Measurements from ENCODE around the gene NADK. TPM values are rescaled to one million over a fixed set of nuclear protein-coding genes. Genes with fewer than 3 reads are reported as not detected.
A peak's percentile ranks its signal among the peaks of the same experiment; 100 is the strongest.

Gene NADK
- total RNA-seq, 1 donor from 2014 or later, result 89.2 TPM

DNA sequence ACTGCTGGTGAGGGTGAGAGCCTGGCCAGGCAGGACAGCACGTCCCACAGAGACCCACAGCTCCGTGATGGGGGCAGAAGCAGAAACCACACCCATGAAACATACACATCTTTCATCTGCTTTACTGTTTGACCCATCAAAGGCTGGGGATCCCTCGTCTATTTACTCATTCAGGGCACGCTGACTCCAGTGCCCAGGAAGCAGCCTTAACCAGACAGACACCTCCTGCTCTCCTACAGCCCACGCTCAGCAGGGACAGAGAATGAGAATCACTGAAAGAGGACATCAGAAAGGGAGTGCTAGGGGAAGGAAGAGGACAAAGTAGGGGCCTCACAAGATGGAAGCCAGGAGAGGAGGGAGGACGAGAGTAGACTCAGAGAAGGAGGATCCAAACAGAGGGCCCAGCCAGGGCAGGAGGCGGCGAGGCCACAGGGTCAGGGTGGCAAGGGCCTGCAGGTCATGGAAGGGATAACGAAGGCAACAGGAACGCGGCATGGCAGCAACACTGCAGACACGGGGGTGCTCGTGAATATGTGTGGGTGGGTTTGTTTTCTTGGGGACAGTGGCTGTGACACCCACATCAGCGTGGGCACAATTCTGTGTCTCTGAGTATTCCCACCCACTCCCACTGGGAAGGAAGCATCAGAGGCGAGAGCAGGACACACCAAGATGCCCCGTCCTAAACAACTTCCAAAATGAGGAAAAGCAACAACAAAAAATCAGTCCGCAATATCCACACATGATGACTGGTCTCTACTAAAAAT is 15.4 kb upstream of the NADK start:
- Mint-ChIP-seq H3K4me3 (no peak overlapping the region), H3K27me3 (no peaks in the 10 kb centered on the region), H3K9me3 (no peaks in the 10 kb centered on the region), H3K4me1 (ENCODE audit: unreplicated experiment) (no peaks in the 10 kb centered on the region), H3K27ac (no peak overlapping the region), H3K36me3 (peaks cover 27% of the 10 kb centered on the region)
- no peak for DNase-seq (ENCODE audit: extremely low spot score, unreplicated experiment)
- TF ChIP-seq, protein P1, sequence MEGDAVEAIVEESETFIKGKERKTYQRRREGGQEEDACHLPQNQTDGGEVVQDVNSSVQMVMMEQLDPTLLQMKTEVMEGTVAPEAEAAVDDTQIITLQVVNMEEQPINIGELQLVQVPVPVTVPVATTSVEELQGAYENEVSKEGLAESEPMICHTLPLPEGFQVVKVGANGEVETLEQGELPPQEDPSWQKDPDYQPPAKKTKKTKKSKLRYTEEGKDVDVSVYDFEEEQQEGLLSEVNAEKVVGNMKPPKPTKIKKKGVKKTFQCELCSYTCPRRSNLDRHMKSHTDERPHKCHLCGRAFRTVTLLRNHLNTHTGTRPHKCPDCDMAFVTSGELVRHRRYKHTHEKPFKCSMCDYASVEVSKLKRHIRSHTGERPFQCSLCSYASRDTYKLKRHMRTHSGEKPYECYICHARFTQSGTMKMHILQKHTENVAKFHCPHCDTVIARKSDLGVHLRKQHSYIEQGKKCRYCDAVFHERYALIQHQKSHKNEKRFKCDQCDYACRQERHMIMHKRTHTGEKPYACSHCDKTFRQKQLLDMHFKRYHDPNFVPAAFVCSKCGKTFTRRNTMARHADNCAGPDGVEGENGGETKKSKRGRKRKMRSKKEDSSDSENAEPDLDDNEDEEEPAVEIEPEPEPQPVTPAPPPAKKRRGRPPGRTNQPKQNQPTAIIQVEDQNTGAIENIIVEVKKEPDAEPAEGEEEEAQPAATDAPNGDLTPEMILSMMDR (conservative IDR thresholded peaks at IDR 0.05), result no peak

DNA sequence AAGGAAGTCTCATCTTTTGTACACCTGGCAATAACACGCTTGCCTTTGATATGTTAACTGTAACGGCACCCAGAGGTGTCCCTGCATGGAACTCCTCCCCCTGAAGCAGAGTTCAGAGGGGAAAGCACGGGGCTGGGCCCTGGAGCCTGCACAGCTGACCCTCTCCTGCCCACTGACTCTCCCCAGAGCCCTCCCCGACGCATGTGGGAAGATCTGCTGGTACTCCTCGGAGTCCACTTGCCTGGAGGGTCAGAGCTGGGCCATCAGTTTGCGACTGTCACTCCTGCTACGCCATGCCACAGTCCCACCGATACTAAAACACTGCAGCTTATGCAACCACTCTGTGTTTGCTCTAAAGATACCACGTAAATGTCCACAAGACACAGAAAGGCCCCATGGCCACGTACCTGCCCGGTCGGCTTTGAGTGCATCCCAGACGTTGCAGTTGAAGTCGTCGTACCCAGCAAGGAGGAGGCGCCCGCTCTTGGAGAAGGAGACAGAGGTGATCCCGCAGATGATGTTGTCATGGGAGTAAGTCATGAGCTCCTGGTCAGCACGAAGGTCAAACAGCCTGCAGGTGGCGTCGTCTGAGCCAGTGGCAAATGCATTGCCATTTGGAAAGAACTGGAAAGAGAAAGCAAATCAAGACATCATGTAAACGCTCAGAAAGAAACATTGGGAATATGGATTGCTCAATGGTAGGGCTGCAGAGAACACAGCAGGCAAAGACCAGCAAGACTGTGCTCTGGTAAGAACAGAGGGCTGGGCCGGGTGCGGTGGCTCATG is 10.6 kb upstream of the NADK start:
- TF ChIP-seq, protein P1 (conservative IDR thresholded peaks at IDR 0.05), result peak; percentile 55
- H3K4me3 Mint-ChIP-seq, result no peak overlapping the region
- no peaks in the 10 kb centered on the region for H3K4me1 Mint-ChIP-seq (ENCODE audit: unreplicated experiment)
- no peaks in the 10 kb centered on the region for H3K9me3 Mint-ChIP-seq
- H3K36me3 Mint-ChIP-seq, result peaks cover 24% of the 10 kb centered on the region
- H3K27me3 Mint-ChIP-seq, result no peaks in the 10 kb centered on the region
- H3K27ac Mint-ChIP-seq, result peak overlapping the region; percentile 46
- no peak for DNase-seq (ENCODE audit: extremely low spot score, unreplicated experiment)

DNA sequence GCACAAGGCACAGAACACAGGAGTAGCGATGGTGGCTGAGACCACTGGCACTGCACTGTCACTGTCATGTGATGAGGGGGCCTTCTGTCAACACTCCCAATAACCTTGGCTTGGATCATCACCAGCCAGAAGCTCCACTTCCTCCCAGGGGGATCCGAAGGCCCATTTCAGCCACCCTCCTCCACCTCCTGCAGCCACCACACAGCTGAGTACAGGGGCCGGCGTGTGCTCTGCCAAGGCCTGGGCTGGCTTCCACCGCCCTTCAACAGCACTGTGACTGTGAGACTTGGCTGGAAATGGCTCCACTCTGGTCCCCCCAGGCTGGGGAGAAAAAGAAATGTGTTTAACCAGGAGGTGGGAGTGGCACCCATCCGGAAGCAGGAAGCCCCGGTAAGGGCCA is 9.9 kb upstream of the NADK start:
- H3K4me1 Mint-ChIP-seq (ENCODE audit: unreplicated experiment), result peaks cover 2% of the 10 kb centered on the region
- H3K9me3 Mint-ChIP-seq, result no peaks in the 10 kb centered on the region
- H3K27me3 Mint-ChIP-seq, result no peaks in the 10 kb centered on the region
- TF ChIP-seq, protein P1 (conservative IDR thresholded peaks at IDR 0.05), result no peak
- no peak overlapping the region for H3K27ac Mint-ChIP-seq
- no peak overlapping the region for H3K4me3 Mint-ChIP-seq
- no peak for DNase-seq (ENCODE audit: extremely low spot score, unreplicated experiment)
- H3K36me3 Mint-ChIP-seq, result peaks cover 18% of the 10 kb centered on the region

DNA sequence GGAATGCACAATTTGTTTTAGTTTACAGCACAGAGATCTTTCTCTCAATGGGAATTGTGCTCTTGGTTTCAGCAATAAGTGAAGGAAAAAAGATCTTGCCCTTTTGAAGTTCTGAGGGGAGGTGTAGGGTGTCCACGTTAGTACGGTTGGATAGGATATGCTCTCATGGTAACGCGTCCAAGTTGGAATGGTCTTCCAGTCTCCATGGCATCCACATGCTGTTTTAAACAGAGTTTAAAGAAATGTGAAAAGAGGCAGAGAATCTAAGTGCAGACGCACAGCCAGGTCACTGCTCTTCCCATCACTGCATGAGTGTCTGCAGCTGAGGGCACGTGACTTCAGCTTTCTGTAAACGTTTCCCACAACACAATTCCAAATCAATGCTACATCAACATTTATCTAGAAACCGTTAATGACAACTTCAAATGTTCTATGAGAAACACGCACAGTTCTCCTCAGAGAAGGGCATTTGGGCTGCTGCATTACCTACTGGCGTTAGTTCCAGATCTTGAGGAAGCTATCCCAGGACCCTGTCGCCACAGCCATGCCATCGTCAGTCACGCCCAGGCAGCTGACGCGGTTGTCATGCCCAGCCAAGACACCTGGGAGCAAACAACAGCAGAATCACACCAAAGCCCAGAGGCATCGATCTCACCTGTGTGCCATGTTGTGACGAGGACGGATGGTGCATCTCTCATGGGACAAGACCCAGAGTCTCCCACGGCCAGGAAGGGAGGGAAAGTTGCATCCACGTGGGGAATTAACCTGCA is 8.8 kb upstream of the NADK start:
- TF ChIP-seq, protein P1 (conservative IDR thresholded peaks at IDR 0.05), result no peak
- Mint-ChIP-seq H3K27me3 (no peaks in the 10 kb centered on the region), H3K27ac (no peak overlapping the region), H3K4me1 (ENCODE audit: unreplicated experiment) (peaks cover 5% of the 10 kb centered on the region), H3K4me3 (no peak overlapping the region), H3K9me3 (no peaks in the 10 kb centered on the region), H3K36me3 (peaks cover 15% of the 10 kb centered on the region)
- no peak for DNase-seq (ENCODE audit: extremely low spot score, unreplicated experiment)

DNA sequence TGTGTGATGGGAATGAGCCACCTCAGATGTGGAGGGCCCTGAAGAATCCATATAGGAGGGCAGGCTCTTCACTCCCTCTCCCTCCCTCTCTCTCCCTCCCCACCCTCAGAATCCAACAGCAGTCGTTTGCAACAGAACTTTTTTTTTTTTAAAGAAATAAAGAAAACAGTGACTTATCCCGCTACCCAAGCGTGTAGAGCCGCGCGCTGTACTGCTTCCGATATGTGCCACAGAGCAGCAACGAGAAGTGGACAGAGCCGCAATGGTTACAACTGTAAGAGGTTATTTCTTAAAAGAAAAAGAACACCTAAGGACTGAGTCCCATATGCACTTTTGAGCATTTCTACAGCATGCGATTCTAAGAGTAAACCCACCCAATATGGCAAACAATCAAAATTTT is 7.4 kb upstream of the NADK start:
- TF ChIP-seq, protein P1 (conservative IDR thresholded peaks at IDR 0.05), result no peak
- Mint-ChIP-seq H3K27ac (no peak overlapping the region), H3K9me3 (no peaks in the 10 kb centered on the region), H3K4me3 (no peak overlapping the region), H3K27me3 (no peaks in the 10 kb centered on the region), H3K36me3 (peaks cover 14% of the 10 kb centered on the region), H3K4me1 (ENCODE audit: unreplicated experiment) (peaks cover 5% of the 10 kb centered on the region)
- DNase-seq (ENCODE audit: extremely low spot score, unreplicated experiment), result no peak
